HCT116 (cell line): ENCODE measurements around the gene PCED1A. TPM values are rescaled to one million over a fixed set of nuclear protein-coding genes. Genes with fewer than 3 reads are reported as not detected.
"Not testable (repeated sequence)": the region's sequence is repeated elsewhere in the genome, so short reads cannot be mapped to it uniquely, and the experiment has no call there.

Source experiments
- ATAC-seq: fragments of 200-7000 bp; cut with Tn5 transposase; 2 replicates; pipeline ENCODE4 v1.9.1; 2020; ENCODE audit warnings: mild to moderate bottlenecking, moderate library complexity
- BruUV-seq: library from RNA; stranded (reverse); fragments of 400-500 nt; replicated peaks from 2 replicates; lab custom pipeline; 2021; lab: Mats Ljungman, UMichigan
- CTCF ChIA-PET: fragments of 300-600 bp; sonication (Branson Sonifier 250); formaldehyde crosslinking; loops from one replicate; lab custom pipeline; 2021; ENCODE audit warnings: antibody characterized with exemption; lab: Charles Lee
- POLR2A ChIA-PET: fragments of 300-600, 350-600 bp; sonication (Branson Sonifier 250); formaldehyde crosslinking; loops from one replicate; lab custom pipeline; 2021; ENCODE audit warnings: antibody characterized with exemption; lab: Charles Lee
- RAD21 ChIA-PET, 2 experiments: fragments of 300-600 bp; sonication (Branson Sonifier 250); formaldehyde crosslinking; loops; one replicate each; lab custom pipeline; 2023; ENCODE audit warnings: low total read pairs in 2 of 2; ENCODE audit not compliant: uncharacterized antibody in 2 of 2, unreplicated experiment in 2 of 2, low non-redundant PET in 1 of 2; lab: Charles Lee
- DNase-seq: peaks from one replicate; pipeline ENCODE4 v3.0.0-alpha.2; 2010; ENCODE audit warnings: low read depth, low spot score
- H2AFZ ChIP-seq: fragments of 200-600 bp; shearing (Covaris generic), sonication (generic); 2 replicates; pipeline ENCODE4 v1.6.1; 2017; ENCODE audit warnings: low read depth, mixed run types, mixed read lengths, antibody characterized with exemption, low read length; ENCODE audit not compliant: poor library complexity, severe bottlenecking
- H3K27ac ChIP-seq: 2 replicates; pipeline ENCODE4 v1.5.1; 2012; ENCODE audit warnings: low read depth, low read length
- H3K27me3 ChIP-seq: fragments of 200-600 bp; sonication (generic); 2 replicates; pipeline ENCODE4 v1.6.1; 2016; ENCODE audit warnings: mixed run types, low read length, mixed read lengths; ENCODE audit not compliant: insufficient read depth
- H3K36me3 ChIP-seq, 2 experiments: fragments of 200-500 bp in 1 of 2; fragments of 200-600 bp in 1 of 2; sonication (Bioruptor generic) in 1 of 2; sonication (generic) in 1 of 2; 2 replicates each; pipeline versions ENCODE4 v1.5.1 to v1.6.1; 2014 to 2016; ENCODE audit warnings: low read length in 2 of 2, inconsistent platforms in 1 of 2, mixed read lengths in 1 of 2, mixed run types in 1 of 2; ENCODE audit not compliant: insufficient read depth in 2 of 2, control insufficient read depth in 1 of 2
- H3K4me1 ChIP-seq, 2 experiments: fragments of 200-600 bp in 1 of 2; sonication (generic) in 1 of 2; 2 replicates each; pipeline versions ENCODE4 v1.5.1 to v1.6.1; 2012 to 2017; ENCODE audit warnings: low read length in 2 of 2, inconsistent platforms in 1 of 2, mild to moderate bottlenecking in 1 of 2, mixed read lengths in 1 of 2, mixed run types in 1 of 2, moderate library complexity in 1 of 2; ENCODE audit not compliant: insufficient read depth in 2 of 2, control insufficient read depth in 1 of 2
- H3K4me2 ChIP-seq: fragments of 200-600 bp; sonication (generic); 2 replicates; pipeline ENCODE4 v1.6.1; 2017; ENCODE audit warnings: mixed run types, low read length, mixed read lengths
- H3K4me3 ChIP-seq, 2 experiments: fragments of 200-600 bp in 1 of 2; sonication (generic) in 1 of 2; replicated peaks in 1 of 2; 2 replicates each; pipeline ENCODE4 v1.5.1; 2011 to 2016; ENCODE audit warnings: low read length in 2 of 2, control low read depth in 1 of 2, low read depth in 1 of 2, mild to moderate bottlenecking in 1 of 2, mixed read lengths in 1 of 2, mixed run types in 1 of 2
- H3K79me2 ChIP-seq: fragments of 200-600 bp; sonication (generic); 2 replicates; pipeline ENCODE4 v1.6.1; 2017; ENCODE audit warnings: mild to moderate bottlenecking, mixed run types, low read length, moderate library complexity, mixed read lengths; ENCODE audit not compliant: insufficient read depth
- H3K9ac ChIP-seq: fragments of 200-600 bp; sonication (generic); 2 replicates; pipeline ENCODE4 v1.6.1; 2016; ENCODE audit warnings: low read length, mixed read lengths
- H3K9me2 ChIP-seq: fragments of 200-600 bp; sonication (generic), shearing (Covaris generic); 2 replicates; pipeline ENCODE4 v1.6.1; 2017; ENCODE audit warnings: mixed run types, mild to moderate bottlenecking, moderate library complexity; ENCODE audit not compliant: insufficient read depth
- H3K9me3 ChIP-seq, 2 experiments: fragments of 200-500 bp in 1 of 2; fragments of 200-600 bp in 1 of 2; sonication (Bioruptor generic) in 1 of 2; sonication (generic) in 1 of 2; 2 replicates each; pipeline ENCODE4 v1.6.1; 2014 to 2017; ENCODE audit warnings: low read length in 2 of 2, mixed read lengths in 2 of 2, inconsistent platforms in 1 of 2, low read depth in 1 of 2, mild to moderate bottlenecking in 1 of 2, mixed run types in 1 of 2, moderate library complexity in 1 of 2; ENCODE audit not compliant: control insufficient read depth in 1 of 2, insufficient read depth in 1 of 2
- H4K20me1 ChIP-seq: fragments of 200-600 bp; sonication (generic), shearing (Covaris generic); 2 replicates; pipeline ENCODE4 v1.6.1; 2017; ENCODE audit warnings: mixed run types, mild to moderate bottlenecking, moderate library complexity; ENCODE audit not compliant: insufficient read depth
- ATF3 ChIP-seq: IDR thresholded peaks from 2 replicates; pipeline ENCODE4 v1.6.1; 2012
- CBX3 ChIP-seq: IDR thresholded peaks from 2 replicates; pipeline ENCODE4 v1.6.1; 2012; ENCODE audit warnings: low read depth
- CEBPB ChIP-seq: IDR thresholded peaks from 2 replicates; pipeline ENCODE4 v1.6.1; 2012; ENCODE audit warnings: low read depth
- EZH2 ChIP-seq: fragments of 200-600 bp; sonication (generic); IDR thresholded peaks from 2 replicates; pipeline ENCODE4 v1.6.1; 2017; ENCODE audit warnings: antibody characterized with exemption, mixed run types
- JUND ChIP-seq: IDR thresholded peaks from 2 replicates; pipeline ENCODE4 v1.6.1; 2012
- RAD21 ChIP-seq: IDR thresholded peaks from 2 replicates; pipeline ENCODE4 v1.6.1; 2012; ENCODE audit warnings: low read depth, mild to moderate bottlenecking
- SIN3A ChIP-seq: IDR thresholded peaks from 2 replicates; pipeline ENCODE4 v1.6.1; 2012; ENCODE audit warnings: low read depth
- SP1 ChIP-seq: IDR thresholded peaks from 2 replicates; pipeline ENCODE4 v1.6.1; 2012; ENCODE audit warnings: low read depth
- SRF ChIP-seq: IDR thresholded peaks from 2 replicates; pipeline ENCODE4 v1.6.1; 2012; ENCODE audit warnings: low read depth
- TCF7L2 ChIP-seq: IDR thresholded peaks from 2 replicates; pipeline ENCODE4 v1.7.0; 2011; ENCODE audit warnings: borderline replicate concordance, inconsistent platforms; ENCODE audit not compliant: insufficient read depth, insufficient read length; ENCODE audit errors: extremely low read depth
- YY1 ChIP-seq: IDR thresholded peaks from 2 replicates; pipeline ENCODE4 v1.6.1; 2011; ENCODE audit warnings: low read length, low read depth, moderate library complexity, mild to moderate bottlenecking; ENCODE audit not compliant: insufficient replicate concordance; ENCODE audit errors: extremely low read depth
- ZFX ChIP-seq: fragments of 450-650 bp; IDR thresholded peaks from 2 replicates; pipeline ENCODE4 v1.6.1; 2017
- intact Hi-C: fragments of 100-400 bp; cut with micrococcal nuclease; formaldehyde crosslinking; loops from 2 replicates; pipeline ENCODE4 v1.10.0; 2022
- total RNA-seq: library from RNA; stranded (reverse); gene quantifications from one replicate; pipeline ENCODE4 v1.2.1, GENCODE V29; 2021; ENCODE audit not compliant: unreplicated experiment
- TF ChIP-seq, protein P1 (sequence below): IDR thresholded peaks from 2 replicates; pipeline ENCODE4 v1.6.1; 2012

PCED1A gene
- total RNA-seq, 1 experiment from 2014 or later, result 31.8 TPM

DNA sequence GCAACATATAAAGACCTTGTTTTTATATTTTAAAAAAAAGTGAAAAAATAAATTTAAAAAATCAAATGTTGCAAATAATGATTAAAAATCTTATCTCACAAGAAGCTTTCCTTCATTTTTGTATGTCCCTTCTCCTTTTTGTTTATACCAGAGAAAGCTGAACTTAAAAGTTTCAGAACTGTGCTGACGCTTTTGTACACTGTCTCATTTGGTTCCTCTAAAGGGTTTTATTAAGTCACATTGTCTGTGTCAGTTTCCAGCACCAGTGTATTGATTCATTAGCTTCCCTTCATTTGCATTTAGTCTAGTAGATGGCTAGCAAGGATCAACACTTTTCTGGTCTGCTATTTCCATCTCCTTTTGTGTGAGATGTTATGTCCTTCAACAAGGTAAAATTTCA, 6.7 kb downstream of the PCED1A start (continued):
- no peak for TF ChIP-seq YY1
- no peak for TF ChIP-seq EZH2
- no peak for TF ChIP-seq JUND
- TF ChIP-seq SP1, result no peak
- TF ChIP-seq SRF, result no peak

GRCh38 chr20:2831206-2831605, 9.2 kb downstream of the PCED1A start:
- H3K9me3 ChIP-seq, BruUV-seq, CTCF ChIA-PET, H3K9ac ChIP-seq, H3K4me3 ChIP-seq, POLR2A ChIA-PET, H2AFZ ChIP-seq, ATAC-seq, H3K79me2 ChIP-seq, H3K4me2 ChIP-seq, RAD21 ChIA-PET, H3K9me2 ChIP-seq, H3K27ac ChIP-seq, DNase-seq, H3K36me3 ChIP-seq, intact Hi-C loops, H4K20me1 ChIP-seq: not testable (repeated sequence)
- Histone ChIP-seq H3K4me1 (peaks cover 6 to 10% of the 10 kb centered on the region in 2 experiments), H3K27me3 (peaks cover 13% of the 10 kb centered on the region; the same call in 1 of the 2 replicates)

DNA sequence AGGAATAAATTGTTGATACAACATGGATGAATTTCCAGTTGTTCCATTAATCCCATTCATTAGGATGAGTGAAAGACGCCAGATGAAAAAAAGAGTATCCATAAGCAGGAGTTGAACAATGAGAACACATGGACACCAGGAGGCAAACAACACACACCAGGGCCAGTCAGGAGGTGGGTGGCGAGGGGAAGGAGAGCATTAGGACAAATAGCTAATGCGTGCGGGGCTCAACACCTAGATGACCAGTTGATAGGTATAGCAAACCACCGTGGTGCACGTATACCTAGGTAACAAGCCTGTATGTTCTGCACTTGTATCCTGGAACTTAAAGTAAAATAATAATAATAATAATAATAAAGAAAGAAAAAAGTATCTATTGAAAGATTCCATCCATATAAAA, 11.1 kb downstream of the PCED1A start:
- no peak overlapping the region for H3K4me3 ChIP-seq
- H3K4me2 ChIP-seq, result no peak overlapping the region
- CTCF ChIA-PET, result no interaction called here
- peaks cover 6 to 10% of the 10 kb centered on the region in 2 experiments for H3K4me1 ChIP-seq
- H3K27ac ChIP-seq, result no peak overlapping the region
- H3K27me3 ChIP-seq, result peaks cover 13% of the 10 kb centered on the region; the same call in 1 of the 2 replicates
- RAD21 ChIA-PET, result no interaction called here
- ATAC-seq, result no peak
- no peaks in the 10 kb centered on the region for H3K9me3 ChIP-seq
- no peaks in the 10 kb centered on the region for H3K9me2 ChIP-seq
- H3K79me2 ChIP-seq, result no peaks in the 10 kb centered on the region
- H4K20me1 ChIP-seq, result no peaks in the 10 kb centered on the region
- intact Hi-C loops, result no loop called here
- H3K9ac ChIP-seq, result no peak overlapping the region
- BruUV-seq, result no TSS peak
- POLR2A ChIA-PET, result no interaction called here
- H3K36me3 ChIP-seq, result no peaks in the 10 kb centered on the region
- DNase-seq, result no peak
- H2AFZ ChIP-seq, result no peak overlapping the region
- no peak for TF ChIP-seq SIN3A
- TF ChIP-seq RAD21, result no peak
- no peak for TF ChIP-seq ZFX
- TF ChIP-seq TCF7L2, result no peak
- TF ChIP-seq CBX3, result no peak
- no peak for TF ChIP-seq CEBPB
- TF ChIP-seq, protein P1, sequence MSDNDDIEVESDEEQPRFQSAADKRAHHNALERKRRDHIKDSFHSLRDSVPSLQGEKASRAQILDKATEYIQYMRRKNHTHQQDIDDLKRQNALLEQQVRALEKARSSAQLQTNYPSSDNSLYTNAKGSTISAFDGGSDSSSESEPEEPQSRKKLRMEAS, result no peak
- TF ChIP-seq ATF3, result no peak
- TF ChIP-seq YY1, result no peak
- TF ChIP-seq JUND, result no peak
- no peak for TF ChIP-seq SP1
- TF ChIP-seq, all 23 proteins: peak for 0
